ENCODE data around the gene NCOA7.
"Not testable (repeated sequence)": the region's sequence is repeated elsewhere in the genome, so short reads cannot be mapped to it uniquely, and the experiment has no call there.

The NCOA7 gene

DNA sequence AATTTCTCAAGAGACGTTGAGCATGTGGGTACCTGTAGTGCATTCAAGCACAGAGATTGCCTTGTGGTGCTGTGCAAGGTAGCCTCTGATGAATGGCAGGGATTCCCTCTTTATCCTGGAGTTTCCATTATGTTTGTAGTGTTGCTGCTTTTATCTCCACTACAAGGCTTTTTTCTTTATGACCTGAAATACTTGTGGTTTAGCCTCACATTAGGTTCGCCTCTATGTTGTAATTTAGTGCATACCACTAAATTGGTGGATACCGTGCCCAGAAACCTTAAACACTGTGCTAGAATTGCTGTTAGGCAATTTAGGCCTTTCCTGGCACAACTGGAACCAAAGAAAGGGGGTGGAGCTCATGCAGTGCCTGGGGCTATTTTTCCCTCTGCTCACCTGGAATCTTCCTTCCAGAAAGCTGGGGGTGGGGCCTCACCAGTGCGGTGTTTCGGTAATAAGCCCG lies 76.8 kb downstream of the NCOA7 start:
- peak; percentile 30 for DNase-seq (ENCODE audit: low read depth, low spot score)

DNA sequence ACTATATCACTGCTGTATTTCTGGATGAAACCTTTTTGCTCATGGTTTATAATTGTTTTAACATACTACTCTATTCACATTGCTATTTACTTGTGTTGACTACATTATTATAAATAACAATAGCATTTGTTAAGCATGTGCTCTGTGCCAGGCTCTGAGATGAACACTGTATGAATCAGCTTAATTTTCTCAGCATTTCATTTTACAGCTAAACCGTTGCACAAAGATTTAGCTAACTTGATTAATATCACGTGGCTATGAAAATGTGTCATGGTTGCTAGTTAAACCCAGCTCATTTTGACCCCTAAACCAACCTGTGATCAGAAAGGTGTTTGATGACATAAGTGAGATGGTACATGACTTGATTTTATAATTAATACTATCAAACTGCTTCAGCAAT lies 77.5 kb downstream of the NCOA7 start:
- DNase-seq (ENCODE audit: low read depth, low spot score), result no peak

DNA sequence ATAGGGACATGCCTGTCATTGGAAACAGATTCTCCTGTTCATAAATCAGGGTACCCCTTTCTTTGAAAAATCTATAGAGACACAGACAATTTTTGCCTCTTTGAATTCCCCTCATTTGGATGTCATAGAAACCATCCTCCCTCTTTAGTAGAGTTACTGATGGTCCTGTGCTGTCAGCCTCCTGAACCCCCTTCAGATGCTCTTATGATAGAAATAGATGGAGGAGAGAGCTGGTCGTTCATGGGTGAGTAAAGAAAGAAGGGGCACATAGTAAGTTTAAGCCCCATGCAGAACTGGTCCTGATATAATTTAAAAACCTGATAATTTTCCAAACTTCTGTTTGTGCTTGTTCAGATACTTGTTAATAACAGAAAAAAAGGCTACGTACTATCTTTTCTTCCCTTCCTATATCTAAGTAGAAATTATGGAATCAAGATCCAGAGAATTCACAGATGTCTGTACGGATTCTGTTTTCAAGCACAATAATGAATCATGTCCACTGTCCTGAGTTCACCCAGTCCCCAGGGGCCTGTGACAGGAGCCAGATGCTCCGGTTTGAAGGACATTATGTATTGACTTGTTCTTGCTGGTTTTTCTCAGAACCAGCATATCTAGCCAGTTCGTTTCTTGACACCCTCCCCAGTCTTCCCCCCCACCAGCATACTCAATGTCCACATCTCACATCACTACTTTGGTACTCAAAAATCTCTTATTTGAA lies 78.1 kb downstream of the NCOA7 start:
- DNase-seq (ENCODE audit: low read depth, low spot score), result no peak

DNA sequence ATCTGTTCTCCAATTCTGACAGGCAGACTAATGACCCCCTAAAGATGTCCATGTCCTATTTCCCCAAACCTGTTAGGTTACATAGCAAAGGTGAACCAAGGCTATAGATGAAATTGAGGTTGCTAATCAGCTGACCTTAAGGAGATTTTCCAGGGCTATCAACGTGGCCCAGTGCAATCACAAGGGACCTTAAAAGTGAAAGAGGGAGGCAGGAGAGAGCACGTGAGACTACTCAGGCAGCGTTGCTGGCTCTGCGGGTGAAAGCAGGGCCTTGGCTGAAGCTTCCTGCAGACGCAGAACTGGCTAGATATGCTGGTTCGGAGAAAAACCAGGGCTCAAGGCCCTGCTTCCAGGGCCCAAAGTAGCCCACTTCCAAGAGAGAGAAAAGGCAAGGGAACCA lies 78.7 kb downstream of the NCOA7 start:
- no peak for DNase-seq (ENCODE audit: low read depth, low spot score)

DNA sequence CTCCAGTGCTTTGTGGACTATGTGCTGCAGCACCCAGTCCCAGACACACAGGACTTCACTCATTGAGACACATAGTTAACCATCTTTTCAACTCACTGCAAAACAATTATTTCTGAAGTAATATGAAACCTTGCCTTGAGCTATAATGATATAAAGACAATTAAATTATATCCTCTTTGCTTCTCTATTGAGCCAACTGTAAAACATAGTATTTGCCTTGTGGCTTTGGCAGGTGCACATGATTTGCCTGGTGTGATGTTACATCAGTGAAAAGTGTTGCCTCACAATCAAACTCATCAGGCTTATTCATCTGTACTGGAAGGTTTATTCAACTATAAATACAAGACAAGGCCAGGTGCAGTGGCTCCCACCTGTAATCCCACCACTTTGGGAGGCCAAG lies 80.6 kb downstream of the NCOA7 start:
- no peak for DNase-seq (ENCODE audit: low read depth, low spot score)

DNA sequence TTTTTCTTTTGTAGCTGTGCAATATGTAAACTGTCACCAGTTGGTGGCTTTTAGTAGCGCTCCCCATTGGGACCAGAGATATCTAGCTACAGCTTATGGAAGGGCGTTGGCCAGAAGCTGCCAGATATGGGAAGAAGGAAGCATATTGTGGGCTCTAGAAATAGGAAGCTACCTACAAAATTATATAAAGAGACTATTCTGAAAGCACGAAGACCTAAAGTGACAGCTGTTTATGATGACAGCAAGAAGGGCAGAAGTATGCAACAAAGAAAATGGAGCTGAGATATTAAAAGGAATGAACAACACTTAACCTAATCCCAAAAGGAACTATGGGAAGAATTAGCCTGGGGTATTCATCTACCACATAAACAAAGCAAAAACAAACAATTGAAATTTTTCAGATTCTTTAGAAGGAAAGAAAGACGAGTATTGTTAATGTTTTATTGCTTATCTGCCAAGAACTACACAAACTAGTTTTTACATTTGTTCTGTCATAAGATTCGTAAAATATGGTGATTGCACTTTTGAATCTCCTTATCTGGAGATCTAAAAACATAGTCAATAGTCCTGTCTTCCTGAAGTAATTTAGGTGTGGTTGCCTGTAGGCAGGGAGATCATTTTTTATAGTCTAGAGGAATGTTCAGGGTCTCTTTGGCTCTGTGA lies 81.6 kb downstream of the NCOA7 start:
- DNase-seq (ENCODE audit: low read depth, low spot score), result no peak

DNA sequence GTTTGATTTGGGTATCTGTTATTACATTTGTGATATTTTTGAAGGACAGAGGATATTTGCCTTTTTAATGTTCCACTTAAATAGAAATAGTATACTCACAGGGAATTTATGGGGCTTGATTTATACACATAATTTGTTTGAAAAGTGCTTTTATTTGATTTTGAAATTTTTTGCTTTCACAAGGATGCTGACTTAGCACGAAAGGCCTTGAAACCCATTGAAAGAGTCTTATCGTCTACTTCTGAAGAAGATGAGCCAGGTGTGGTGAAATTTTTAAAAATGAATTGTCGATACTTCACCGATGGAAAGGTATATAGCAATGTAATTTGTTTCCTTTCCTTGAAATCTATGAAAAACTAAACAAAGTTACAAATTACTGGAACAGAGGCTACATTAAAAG lies 91.5 kb downstream of the NCOA7 start:
- no peak for DNase-seq (ENCODE audit: low read depth, low spot score)

DNA sequence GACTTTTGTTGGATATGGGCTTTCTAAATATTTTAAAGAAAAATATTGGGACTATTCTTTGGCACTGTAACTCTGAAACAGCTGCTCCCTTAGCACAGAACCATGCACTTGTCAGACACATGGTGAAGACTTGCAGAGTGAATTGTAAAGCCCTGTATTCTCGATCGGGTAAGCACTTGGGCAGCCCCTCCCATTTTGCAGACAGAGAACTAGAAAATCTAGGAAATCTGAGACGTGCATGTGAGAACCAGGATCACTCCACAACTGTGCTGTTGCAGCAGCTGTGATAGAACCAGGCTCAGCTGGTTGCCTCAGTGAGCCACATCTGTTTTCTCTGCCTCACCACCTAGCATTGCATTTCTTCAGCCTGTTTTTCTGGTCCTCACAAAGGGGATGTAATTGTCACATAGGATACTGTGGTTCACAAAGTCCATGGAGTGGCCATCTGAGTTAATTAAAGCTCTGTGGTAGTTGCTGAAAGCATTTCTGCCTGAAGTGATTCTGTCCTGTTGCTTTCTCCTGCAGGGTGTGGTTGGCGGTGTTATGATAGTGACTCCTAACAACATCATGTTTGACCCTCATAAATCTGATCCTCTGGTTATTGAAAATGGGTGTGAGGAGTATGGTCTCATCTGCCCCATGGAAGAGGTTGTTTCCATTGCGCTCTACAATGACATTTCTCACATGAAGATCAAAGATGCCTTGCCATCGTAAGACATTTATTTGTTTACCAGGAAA lies 94.0 kb downstream of the NCOA7 start:
- no peak for DNase-seq (ENCODE audit: low read depth, low spot score)

DNA sequence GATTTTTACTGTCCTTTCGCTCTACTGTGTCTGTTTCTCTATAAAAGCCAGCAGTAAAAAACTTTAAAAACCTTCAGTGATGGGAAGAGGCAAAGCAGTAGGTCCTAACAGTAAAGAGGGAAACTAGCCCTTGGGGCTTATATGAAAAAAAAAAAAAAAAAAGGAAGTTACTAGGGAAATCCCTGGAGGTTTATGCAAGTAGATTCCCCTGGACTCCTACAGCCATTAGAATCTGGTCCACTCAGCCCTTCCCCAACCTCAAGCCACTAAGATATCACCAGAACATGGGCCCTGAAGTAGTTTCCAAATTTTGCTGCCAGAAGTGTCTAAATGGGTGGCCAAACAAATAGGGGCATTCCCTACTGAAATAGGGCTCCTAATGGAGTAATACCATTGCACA lies 95.3 kb downstream of the NCOA7 start:
- no peak for DNase-seq (ENCODE audit: low read depth, low spot score)

DNA sequence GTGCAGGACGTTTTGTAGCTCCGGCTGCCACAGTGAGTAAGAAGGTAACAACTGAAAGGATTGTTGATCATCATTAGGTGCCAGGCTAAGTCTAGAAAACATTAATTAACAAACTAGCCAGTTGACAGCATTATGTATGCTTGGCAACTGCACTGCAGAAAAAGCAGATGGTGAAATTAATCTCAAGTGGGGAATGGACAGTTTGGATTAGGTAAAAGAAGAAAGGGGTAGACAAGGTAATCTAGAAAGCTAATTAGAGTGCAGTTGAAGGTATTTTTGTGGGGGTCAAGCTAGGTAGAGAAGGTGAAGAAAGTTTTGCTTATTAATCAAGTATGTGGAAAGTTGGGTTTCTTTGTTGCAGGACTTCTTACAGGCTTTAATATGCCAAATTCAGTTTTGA lies 96.2 kb downstream of the NCOA7 start:
- no peak for DNase-seq (ENCODE audit: low read depth, low spot score)

DNA sequence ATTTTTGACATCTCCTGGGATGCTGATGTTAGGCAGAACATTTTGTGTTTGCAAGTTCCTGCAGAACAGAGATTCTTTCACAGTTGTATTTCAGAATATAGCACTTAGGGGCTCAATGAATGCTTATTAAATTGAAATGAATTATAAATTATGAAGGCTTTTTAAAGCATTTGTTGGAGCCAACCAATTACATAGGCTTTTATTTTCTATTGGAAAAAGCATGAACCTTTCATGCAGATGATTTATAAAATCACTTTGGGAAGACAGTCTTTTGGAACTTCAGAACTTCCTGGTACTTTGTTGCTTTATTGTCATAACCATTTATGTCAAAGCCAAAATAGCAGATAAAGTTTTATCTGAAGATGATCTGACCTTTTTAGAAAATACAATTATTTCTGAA lies 96.6 kb downstream of the NCOA7 start:
- DNase-seq (ENCODE audit: low read depth, low spot score), result no peak

DNA sequence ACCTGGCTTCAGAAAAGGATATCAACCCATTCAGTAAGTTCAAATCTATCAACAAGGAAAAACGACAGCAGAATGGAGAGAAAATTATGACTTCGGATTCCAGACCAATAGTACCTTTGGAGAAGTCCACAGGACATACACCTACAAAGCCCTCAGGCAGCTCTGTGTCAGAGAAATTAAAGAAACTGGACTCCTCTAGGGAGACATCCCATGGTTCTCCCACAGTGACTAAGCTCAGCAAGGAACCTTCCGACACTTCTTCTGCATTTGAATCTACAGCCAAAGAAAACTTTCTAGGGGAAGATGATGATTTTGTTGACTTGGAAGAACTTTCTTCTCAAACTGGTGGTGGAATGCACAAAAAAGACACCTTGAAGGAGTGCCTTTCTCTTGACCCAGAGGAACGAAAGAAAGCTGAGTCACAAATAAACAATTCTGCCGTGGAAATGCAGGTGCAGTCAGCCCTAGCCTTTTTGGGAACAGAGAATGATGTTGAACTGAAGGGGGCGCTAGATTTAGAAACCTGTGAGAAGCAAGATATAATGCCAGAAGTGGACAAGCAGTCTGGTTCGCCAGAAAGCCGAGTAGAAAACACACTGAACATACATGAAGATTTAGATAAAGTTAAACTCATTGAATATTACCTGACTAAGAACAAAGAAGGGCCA lies 98.4 kb downstream of the NCOA7 start:
- DNase-seq (ENCODE audit: low read depth, low spot score), result no peak

DNA sequence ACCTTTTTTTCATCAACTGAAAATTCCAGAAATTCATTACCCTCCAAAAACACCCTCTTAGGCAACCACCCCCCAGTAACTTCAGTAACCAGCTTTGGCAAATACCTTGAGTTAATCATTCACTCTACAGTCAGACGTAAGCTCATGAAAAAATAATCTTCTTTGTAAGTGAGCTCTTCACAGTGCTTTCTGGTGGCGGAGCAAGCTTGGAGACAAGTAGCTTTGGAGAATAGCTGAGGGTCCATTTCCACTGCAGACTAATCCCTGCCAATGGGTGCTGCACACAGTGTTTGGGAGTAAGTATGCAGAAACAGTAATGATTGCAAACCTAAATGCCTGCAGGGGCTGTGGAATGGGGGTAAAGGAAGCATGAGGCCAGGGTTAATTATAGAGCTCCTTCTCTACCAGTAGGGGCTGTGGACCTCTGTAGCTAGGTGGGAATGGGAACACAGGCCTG lies 109.0 kb downstream of the NCOA7 start:
- DNase-seq (ENCODE audit: low read depth, low spot score), result no peak

DNA sequence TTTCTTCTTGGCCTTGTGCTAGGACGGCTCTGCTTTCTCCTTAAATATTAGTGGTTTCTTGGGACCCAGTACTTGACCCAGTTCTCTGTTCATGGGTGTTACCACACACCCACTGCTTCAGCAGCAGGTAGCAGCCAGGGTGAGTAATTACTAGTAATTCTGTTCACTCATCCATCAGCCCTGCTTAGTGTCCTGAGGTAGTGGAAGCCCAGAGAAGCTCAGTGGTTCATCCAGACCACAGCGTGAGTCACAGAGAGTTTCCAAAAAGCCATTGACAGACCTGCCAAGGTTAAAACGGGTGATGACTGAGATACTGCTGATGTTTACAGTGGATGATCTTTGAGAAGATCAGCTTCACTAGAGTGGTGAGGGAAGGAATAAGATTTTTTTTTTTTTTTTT lies 114.1 kb downstream of the NCOA7 start:
- no peak for DNase-seq (ENCODE audit: low read depth, low spot score)

DNA sequence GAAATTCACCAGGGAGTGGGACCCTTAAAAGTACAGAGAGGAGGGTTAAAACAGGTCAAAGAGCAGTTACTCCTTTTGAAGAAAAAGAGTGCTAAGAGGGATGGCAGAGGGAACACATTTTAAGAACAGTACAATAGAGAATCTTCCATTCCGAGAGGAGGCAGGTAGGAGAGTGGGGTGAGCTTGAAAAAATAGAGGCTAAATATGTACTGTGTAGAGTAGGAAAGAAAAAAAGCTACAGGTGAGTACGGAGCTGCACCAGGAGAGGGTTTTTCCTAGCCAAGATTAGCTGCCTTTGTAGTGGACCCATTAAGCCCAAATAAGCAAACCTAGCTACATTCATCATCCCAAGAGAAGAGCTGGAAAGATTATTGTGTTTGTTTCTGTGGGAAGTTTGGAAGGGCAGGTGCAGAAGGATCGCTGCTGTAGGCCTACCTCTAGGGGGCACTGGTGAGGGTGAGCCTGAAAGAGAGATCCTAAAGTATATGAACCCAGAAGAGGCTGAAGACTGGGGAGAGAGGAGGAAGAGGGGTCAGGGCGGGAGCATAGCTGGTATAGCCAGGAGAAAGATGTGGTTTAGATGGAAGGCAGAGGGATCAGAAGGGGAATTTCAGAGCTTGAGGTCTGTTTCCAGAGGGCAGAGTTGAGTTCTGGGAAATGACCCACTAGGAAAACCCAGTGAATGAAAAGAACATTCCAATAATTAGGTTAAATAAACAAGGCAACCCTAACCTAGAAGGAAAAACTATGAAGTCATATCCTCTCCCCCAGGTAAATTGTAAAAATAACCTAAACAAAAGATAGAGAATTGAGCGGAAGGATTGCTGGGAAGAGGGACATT lies 115.6 kb downstream of the NCOA7 start:
- DNase-seq (ENCODE audit: low read depth, low spot score), result no peak

DNA sequence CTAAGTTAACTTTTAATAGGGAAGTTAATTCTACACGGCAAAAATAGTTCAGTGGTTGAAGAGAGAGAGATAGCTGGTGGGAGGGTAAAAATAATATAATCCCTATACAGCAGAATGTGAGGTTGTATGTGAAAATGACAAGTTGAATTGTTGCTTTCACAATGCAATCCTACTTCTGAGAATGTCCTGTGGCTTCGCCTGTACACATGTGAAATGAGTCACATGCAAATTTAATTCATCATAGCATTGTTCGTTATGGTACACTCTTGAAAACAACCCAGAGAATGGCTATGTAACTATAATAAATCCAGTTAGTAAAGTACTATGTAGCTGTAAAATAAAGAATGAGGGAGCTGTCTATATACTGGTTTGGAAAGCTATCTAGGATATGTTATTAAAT lies 119.8 kb downstream of the NCOA7 start:
- no peak for DNase-seq (ENCODE audit: low read depth, low spot score)

DNA sequence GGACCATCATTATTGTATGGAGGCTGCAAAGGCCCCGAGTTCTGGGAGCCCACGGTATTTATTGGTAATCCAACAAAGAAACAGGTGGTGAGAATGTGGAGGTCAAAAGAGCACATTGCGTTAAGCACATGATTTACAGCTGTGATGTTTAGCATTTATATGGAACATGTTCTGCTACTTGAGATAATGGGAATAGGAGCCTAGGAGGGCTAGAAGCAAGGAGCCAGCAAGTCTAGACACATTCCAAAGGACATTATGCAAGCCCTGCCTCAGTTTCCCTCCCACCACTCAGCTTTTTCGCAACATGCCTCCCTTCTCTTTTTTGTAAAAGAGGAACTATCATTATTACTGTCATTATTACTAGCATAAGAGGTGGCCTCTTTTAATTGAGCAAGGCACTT lies 120.3 kb downstream of the NCOA7 start:
- not testable (repeated sequence) for DNase-seq (ENCODE audit: low read depth, low spot score)

DNA sequence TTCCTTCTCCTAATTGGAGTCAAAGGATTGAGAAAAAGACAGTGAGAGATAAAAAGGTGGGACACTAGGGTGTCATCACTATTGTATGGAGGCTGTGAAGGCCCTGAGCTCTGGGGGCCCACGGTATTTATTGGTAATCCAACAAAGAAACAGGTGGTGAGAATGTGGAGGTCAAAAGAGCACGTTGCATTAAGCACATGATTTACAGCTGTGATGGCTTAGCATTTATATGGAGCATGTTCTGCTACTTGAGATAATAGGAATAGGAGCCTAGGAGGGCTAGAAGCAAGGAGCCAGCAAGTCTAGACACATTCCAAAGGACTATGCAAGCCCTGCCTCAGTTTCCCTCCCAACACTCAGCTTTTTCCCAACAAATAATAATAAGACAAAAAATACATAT lies 121.7 kb downstream of the NCOA7 start:
- not testable (repeated sequence) for DNase-seq (ENCODE audit: low read depth, low spot score)

DNA sequence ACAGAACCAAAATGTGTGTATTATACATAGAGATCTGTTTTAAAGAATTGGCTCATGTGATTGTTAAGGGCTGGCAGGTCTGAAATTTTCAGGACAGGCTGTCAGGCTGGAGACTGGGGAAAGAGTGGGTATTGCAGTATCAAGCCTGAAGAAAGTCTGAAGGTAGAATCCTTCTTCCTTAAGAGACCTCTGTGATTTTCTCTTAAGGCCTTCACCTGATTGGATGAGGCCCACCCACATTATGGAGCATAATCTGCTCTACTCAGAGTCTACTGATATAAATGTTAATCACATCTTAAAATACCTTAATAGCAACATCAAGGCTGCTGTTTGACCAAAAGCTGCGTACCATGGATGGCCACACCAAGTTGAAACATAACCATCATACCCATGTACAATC lies 122.4 kb downstream of the NCOA7 start:
- no peak for DNase-seq (ENCODE audit: low read depth, low spot score)

DNA sequence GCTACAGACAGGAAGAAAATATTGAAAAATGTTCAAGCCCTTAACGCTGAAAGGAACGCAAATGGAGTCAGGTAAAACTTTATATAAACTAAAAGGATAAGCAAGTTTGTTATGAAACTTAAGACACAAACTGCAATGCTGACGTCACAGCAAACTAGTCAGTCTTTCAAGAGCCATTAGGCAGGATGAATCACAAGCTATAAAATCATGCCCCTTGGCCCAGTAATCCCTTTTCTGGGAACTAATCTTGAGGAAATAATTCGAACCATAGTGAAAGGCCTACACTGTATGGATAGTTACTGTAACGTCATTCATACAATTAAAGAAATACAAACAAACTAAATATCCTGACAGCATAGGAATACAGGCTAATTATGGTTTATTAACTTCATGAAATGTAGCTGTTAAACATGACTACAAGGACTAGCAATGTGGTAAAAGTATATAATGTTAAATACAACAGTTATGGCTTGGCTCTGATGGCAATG lies 123.1 kb downstream of the NCOA7 start:
- no peak for DNase-seq (ENCODE audit: low read depth, low spot score)

DNA sequence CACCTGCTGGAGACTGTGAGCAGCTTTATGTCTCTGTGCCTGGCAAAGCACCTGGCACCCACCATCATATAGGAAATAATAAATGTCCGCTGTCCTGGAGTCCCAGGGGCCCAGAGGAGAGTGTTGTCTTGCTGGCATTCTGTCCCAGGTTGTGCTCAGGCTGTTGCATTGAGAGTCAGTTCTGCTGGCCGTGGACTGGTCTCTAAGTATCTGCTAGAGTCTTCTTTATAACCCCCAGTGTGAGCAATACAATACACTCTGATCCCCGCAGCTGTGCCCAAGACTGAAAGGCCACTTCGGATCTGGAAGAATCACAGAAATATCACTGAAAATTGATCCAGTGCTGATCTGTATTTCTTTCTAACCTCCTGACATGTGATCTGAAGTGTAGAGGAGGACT lies 127.5 kb downstream of the NCOA7 start:
- no peak for DNase-seq (ENCODE audit: low read depth, low spot score)

All from iPS DF 19.7 (cell line).